H1 (cell line): ENCODE results near the gene GREB1. TPM values are rescaled to one million over a fixed set of nuclear protein-coding genes. Genes with fewer than 3 reads are reported as not detected.

Source experiments
- CTCF ChIA-PET: fragments of 300-600 bp; sonication (Branson Sonifier 250); formaldehyde crosslinking; loops from one replicate; lab custom pipeline; 2021; ENCODE audit not compliant: partially characterized antibody; lab: Charles Lee
- POLR2A ChIA-PET: fragments of 300-600 bp; sonication (Branson Sonifier 250); formaldehyde crosslinking; loops from one replicate; lab custom pipeline; 2021; ENCODE audit warnings: inconsistent platforms; ENCODE audit not compliant: partially characterized antibody; lab: Charles Lee
- DNase-seq, 2 experiments: peaks; one replicate each; pipeline versions ENCODE4 v3.0.0 to v3.0.0-alpha.2; 2010 to 2022; ENCODE audit warnings: low spot score in 2 of 2, low read depth in 1 of 2, mixed read lengths in 1 of 2
- FAIRE-seq: peaks from 2 replicates; lab custom pipeline; 2011; peaks lifted over from hg19 to GRCh38; lab: Jason Lieb, UNC
- H2AFZ ChIP-seq: 2 replicates; pipeline ENCODE4 v1.8.1; 2012; ENCODE audit warnings: low read length, inconsistent platforms
- H2AK5ac ChIP-seq: 2 replicates; pipeline ENCODE4 v1.6.1; 2013; ENCODE audit warnings: low read depth, low read length
- H2BK120ac ChIP-seq: replicated peaks from 2 replicates; pipeline ENCODE3; 2013; ENCODE audit warnings: low read depth, low read length, inconsistent platforms
- H2BK12ac ChIP-seq: 2 replicates; pipeline ENCODE4 v1.6.1; 2013; ENCODE audit warnings: low read depth, low read length
- H2BK15ac ChIP-seq: 2 replicates; pipeline ENCODE4 v1.6.1; 2013; ENCODE audit warnings: low read length
- H2BK20ac ChIP-seq: 2 replicates; pipeline ENCODE4 v1.6.1; 2013; ENCODE audit warnings: low read length
- H2BK5ac ChIP-seq: 2 replicates; pipeline ENCODE4 v1.6.1; 2013; ENCODE audit warnings: low read depth, low read length
- H3K14ac ChIP-seq: 2 replicates; pipeline ENCODE4 v1.6.1; 2013; ENCODE audit warnings: inconsistent platforms; ENCODE audit not compliant: insufficient read length
- H3K18ac ChIP-seq: 2 replicates; pipeline ENCODE4 v1.6.1; 2013; ENCODE audit warnings: low read length; ENCODE audit errors: extremely low read depth
- H3K23ac ChIP-seq: 2 replicates; pipeline ENCODE4 v1.6.1; 2013; ENCODE audit warnings: inconsistent platforms; ENCODE audit not compliant: insufficient read length
- H3K23me2 ChIP-seq: 2 replicates; pipeline ENCODE4 v1.6.1; 2013; ENCODE audit warnings: low read depth, low read length
- H3K27ac ChIP-seq: 2 replicates; pipeline ENCODE4 v1.6.1; 2011; ENCODE audit warnings: low read depth, low read length, inconsistent platforms
- H3K27me3 ChIP-seq, 4 experiments: replicated peaks in 1 of 4; 1 replicate in 1 of 4; 2 replicates in 3 of 4; pipeline versions ENCODE4 v1.6.1 to v1.8.1; 2011 to 2013; ENCODE audit warnings: low read length in 3 of 4, mild to moderate bottlenecking in 3 of 4, inconsistent platforms in 2 of 4, mixed read lengths in 2 of 4, moderate library complexity in 1 of 4; ENCODE audit not compliant: control insufficient read depth in 3 of 4, insufficient read depth in 3 of 4; ENCODE audit errors: extremely low read depth in 1 of 4
- H3K36me3 ChIP-seq, 4 experiments: 2 replicates each; pipeline versions ENCODE4 v1.6.1 to v1.8.1; 2011 to 2013; ENCODE audit warnings: mild to moderate bottlenecking in 4 of 4, low read length in 3 of 4, moderate library complexity in 2 of 4, control low read depth in 1 of 4, inconsistent platforms in 1 of 4; ENCODE audit not compliant: insufficient read depth in 4 of 4, control insufficient read depth in 2 of 4
- H3K4ac ChIP-seq: replicated peaks from 2 replicates; pipeline ENCODE3; 2013; ENCODE audit warnings: low read length, low read depth, mixed read lengths, inconsistent platforms; ENCODE audit not compliant: insufficient read length
- H3K4me1 ChIP-seq, 4 experiments: replicated peaks in 1 of 4; 1 replicate in 1 of 4; 2 replicates in 3 of 4; pipeline versions ENCODE4 v1.6.1 to v1.8.1; 2011 to 2013; ENCODE audit warnings: low read length in 3 of 4, inconsistent platforms in 2 of 4, mixed read lengths in 1 of 4; ENCODE audit not compliant: insufficient read depth in 4 of 4, control insufficient read depth in 3 of 4
- H3K4me2 ChIP-seq, 2 experiments: 2 replicates each; pipeline versions ENCODE4 v1.6.1 to v1.8.1; 2011 to 2013; ENCODE audit warnings: low read depth in 2 of 2, low read length in 2 of 2, control low read depth in 1 of 2, inconsistent platforms in 1 of 2, mild to moderate bottlenecking in 1 of 2; ENCODE audit not compliant: insufficient read depth in 1 of 2
- H3K4me3 ChIP-seq, 4 experiments: fragments of 200-600, 300-600 bp in 1 of 4; sonication (generic), shearing (Covaris generic), sonication (Bioruptor Twin) in 1 of 4; 2 replicates each; pipeline versions ENCODE4 v1.5.1 to v1.8.1; 2011 to 2016; ENCODE audit warnings: low read length in 4 of 4, low read depth in 3 of 4, control low read depth in 2 of 4, inconsistent platforms in 2 of 4, mild to moderate bottlenecking in 2 of 4, mixed read lengths in 1 of 4, moderate library complexity in 1 of 4; ENCODE audit not compliant: insufficient read depth in 2 of 4; ENCODE audit errors: extremely low read depth in 1 of 4
- H3K56ac ChIP-seq: replicated peaks from 2 replicates; pipeline ENCODE3; 2013; ENCODE audit warnings: low read depth, mild to moderate bottlenecking, mixed read lengths, low read length, inconsistent platforms; ENCODE audit not compliant: insufficient read length
- H3K79me1 ChIP-seq: 2 replicates; pipeline ENCODE4 v1.6.1; 2013; ENCODE audit warnings: low read depth, low read length, control low read depth
- H3K79me2 ChIP-seq, 2 experiments: 2 replicates each; pipeline versions ENCODE4 v1.6.1 to v1.8.1; 2012 to 2013; ENCODE audit warnings: low read length in 2 of 2, mild to moderate bottlenecking in 2 of 2, inconsistent platforms in 1 of 2; ENCODE audit not compliant: insufficient read depth in 2 of 2, control insufficient read depth in 1 of 2
- H3K9ac ChIP-seq, 4 experiments: replicated peaks in 1 of 4; 1 replicate in 1 of 4; 2 replicates in 3 of 4; pipeline versions ENCODE4 v1.6.1 to v1.8.1; 2011 to 2013; ENCODE audit warnings: low read depth in 3 of 4, low read length in 3 of 4, control low read depth in 2 of 4, mild to moderate bottlenecking in 2 of 4, moderate library complexity in 2 of 4, inconsistent platforms in 1 of 4; ENCODE audit errors: extremely low read depth in 1 of 4
- H3K9me3 ChIP-seq, 2 experiments: 2 replicates each; pipeline versions ENCODE4 v1.6.1 to v1.8.1; 2012 to 2013; ENCODE audit warnings: mild to moderate bottlenecking in 2 of 2, moderate library complexity in 2 of 2, control low read depth in 1 of 2, inconsistent platforms in 1 of 2, low read depth in 1 of 2, low read length in 1 of 2, mixed read lengths in 1 of 2; ENCODE audit not compliant: insufficient read depth in 2 of 2
- H4K20me1 ChIP-seq, 2 experiments: replicated peaks in 1 of 2; 2 replicates each; pipeline versions ENCODE3 to v1.8.1; 2011 to 2013; ENCODE audit warnings: inconsistent platforms in 2 of 2, low read length in 2 of 2, mild to moderate bottlenecking in 1 of 2; ENCODE audit not compliant: insufficient read depth in 2 of 2, control insufficient read depth in 1 of 2
- H4K5ac ChIP-seq: 2 replicates; pipeline ENCODE4 v1.6.1; 2013; ENCODE audit warnings: low read length, low read depth, mixed read lengths, inconsistent platforms; ENCODE audit not compliant: insufficient read length
- H4K8ac ChIP-seq: 2 replicates; pipeline ENCODE4 v1.8.0; 2013; ENCODE audit warnings: mild to moderate bottlenecking, moderate library complexity, low read length, inconsistent platforms; ENCODE audit not compliant: insufficient read depth; ENCODE audit errors: extremely low read depth
- H4K91ac ChIP-seq: replicated peaks from 2 replicates; pipeline ENCODE3; 2013; ENCODE audit warnings: low read length, mixed read lengths, inconsistent platforms; ENCODE audit not compliant: insufficient read length
- CREB1 ChIP-seq: IDR thresholded peaks from 2 replicates; pipeline ENCODE4 v1.6.1; 2012; ENCODE audit warnings: inconsistent platforms
- WGBS, 2 experiments: shearing (Covaris generic) in 1 of 2; methylation state at CpG; one replicate each; pipeline versions ENCODE4 v1.1.6 to v1.1.7; 2013 to 2015; ENCODE audit warnings: low lambda C conversion rate in 2 of 2, mixed read lengths in 2 of 2, inconsistent platforms in 1 of 2, low coverage in 1 of 2, missing lambda C conversion rate in 1 of 2; ENCODE audit not compliant: insufficient replicate concordance in 2 of 2, insufficient coverage in 1 of 2, insufficient read length in 1 of 2; ENCODE audit errors: extremely low coverage in 1 of 2, missing lambda C conversion rate in 1 of 2; 5-methylcytosine and 5-hydroxymethylcytosine counted together
- polyA plus RNA-seq, 7 experiments: library from polyadenylated mRNA; depleted of rRNA in 3 of 7; stranded (reverse) in 5 of 7; unstranded in 2 of 7; fragments of >200 nt in 5 of 7; fragments of 200-250 nt in 2 of 7; gene quantifications; 1 replicate in 5 of 7; 2 replicates in 1 of 7; 4 replicates in 1 of 7; pipeline versions ENCODE4 v1.2.1 to v1.2.3, GENCODE V29; 2011 to 2013; ENCODE audit warnings: missing spikeins in 2 of 7, mixed read lengths in 2 of 7
- total RNA-seq: library from RNA; stranded (reverse); fragmentation: NEBNext Ultra II Directional; extraction: Animal tissue kit (Norgen Biotek cat#: 25700); gene quantifications from 2 replicates; pipeline ENCODE4 v1.2.1, GENCODE V29; 2021

GREB1 gene
- total and polyA plus RNA-seq, 2 of the 8 experiments (the other 6 are each of a cell fraction or from before 2014, with no cell fraction given): 7.9 to 43.4 TPM

GRCh38 chr2:11667194-11667593 lies 133.3 kb downstream of the GREB1 start:
- ChIA-PET CTCF (interaction anchor here (1.5 to 8.7 kb wide), 4 partner anchors 8 to 112 kb away, joined by 3 to 76 read pairs (median 4); no protein-coding TSS in a partner anchor), POLR2A (no interaction called here)
- Histone ChIP-seq H3K23ac (no peak overlapping the region), H2BK120ac (no peak overlapping the region), H4K8ac (no peak overlapping the region), H2BK20ac (no peak overlapping the region), H3K9ac (no peak overlapping the region), H3K79me2 (no peaks in the 10 kb centered on the region), H2BK5ac (no peak overlapping the region), H2AFZ (no peak overlapping the region), H3K4ac (no peak overlapping the region), H3K27me3 (peaks cover 8 to 28% (median 23%) of the 10 kb centered on the region in 4 experiments), H3K36me3 (no peaks in the 10 kb centered on the region), H3K23me2 (no peaks in the 10 kb centered on the region; the same call in 1 of the 2 replicates), H3K9me3 (peaks cover 4 to 6% of the 10 kb centered on the region in 2 experiments; a peak in 2 of 4 replicates), H3K4me3 (no peak overlapping the region), H3K56ac (no peak overlapping the region), H3K4me1 (peaks cover 0 to 7% (median 3%) of the 10 kb centered on the region in 4 experiments; a peak in 1 of 7 replicates), H4K5ac (no peak overlapping the region), H3K14ac (no peak overlapping the region), H4K91ac (no peak overlapping the region), H2AK5ac (no peak overlapping the region), H3K18ac (no peak overlapping the region), H3K79me1 (no peaks in the 10 kb centered on the region), H3K27ac (no peak overlapping the region), H2BK12ac (no peak overlapping the region), H4K20me1 (peaks cover 0 to 2% of the 10 kb centered on the region in 2 experiments), H2BK15ac (no peak overlapping the region), H3K4me2 (no peak overlapping the region)
- no peak for TF ChIP-seq CREB1
- no peak for DNase-seq
- FAIRE-seq: no peak
- WGBS, 2 experiments: 91% methylated on average over 3 of the region's 3 CpGs; no CpG with 5 or more reads in 1 of the 2 experiments
